ENCODE results near the gene FAM76A.
"Not testable (repeated sequence)": the region's sequence is repeated elsewhere in the genome, so short reads cannot be mapped to it uniquely, and the experiment has no call there.

FAM76A gene

GRCh38 chr1:27725374-27726172 is at the start of gene FAM76A:
FAM76A (plus strand) TSS chr1:27725961; CDS start chr1:27726081, 120 bp downstream.
- peak; percentile 100 for DNase-seq

- no peak for DNase-seq
Measured at GRCh38 chr1:27676410-27676809, 49.4 kb upstream of the FAM76A start.

- no peak for DNase-seq
Measured at GRCh38 chr1:27678747-27679146, 47.0 kb upstream of the FAM76A start.

- not testable (repeated sequence) for DNase-seq
Measured at GRCh38 chr1:27680225-27680791, 45.5 kb upstream of the FAM76A start.

- DNase-seq = not testable (repeated sequence)
Measured at GRCh38 chr1:27681580-27681979, 44.2 kb upstream of the FAM76A start.

- no peak for DNase-seq
Measured at GRCh38 chr1:27682351-27682944, 43.3 kb upstream of the FAM76A start.

- DNase-seq = no peak
Measured at GRCh38 chr1:27684176-27684575, 41.6 kb upstream of the FAM76A start.

- DNase-seq = no peak
Measured at GRCh38 chr1:27686223-27686990, 39.4 kb upstream of the FAM76A start.

GRCh38 chr1:27687906-27688305 is 37.9 kb upstream of the FAM76A start:
- no peak for DNase-seq

- no peak for DNase-seq
Measured at GRCh38 chr1:27689423-27690173, 36.2 kb upstream of the FAM76A start.

GRCh38 chr1:27690183-27690582 is 35.6 kb upstream of the FAM76A start:
- DNase-seq = no peak

GRCh38 chr1:27696835-27697234 is 28.9 kb upstream of the FAM76A start:
- not testable (repeated sequence) for DNase-seq

- DNase-seq = no peak
Measured at GRCh38 chr1:27704958-27705357, 20.8 kb upstream of the FAM76A start.

- no peak for DNase-seq
Measured at GRCh38 chr1:27705545-27705944, 20.2 kb upstream of the FAM76A start.

- no peak for DNase-seq
Measured at GRCh38 chr1:27710574-27710973, 15.2 kb upstream of the FAM76A start.

- DNase-seq = no peak
Measured at GRCh38 chr1:27713139-27713725, 12.5 kb upstream of the FAM76A start.

GRCh38 chr1:27713869-27714513 is 11.8 kb upstream of the FAM76A start:
- DNase-seq = no peak

- no peak for DNase-seq
Measured at GRCh38 chr1:27716262-27716895, 9.4 kb upstream of the FAM76A start.

GRCh38 chr1:27719286-27720251 is 6.2 kb upstream of the FAM76A start:
- DNase-seq = no peak

GRCh38 chr1:27724961-27725373 is 794 bp upstream of the FAM76A start:
- no peak for DNase-seq
